NCI-H82 treated with DMSO at 0.1 percent for 48 hours (cell line): Measurements from ENCODE around the gene MASP1.

Experiments
- DNase-seq: peaks from one replicate; lab custom pipeline; 2025; ENCODE audit not compliant: unreplicated experiment; lab: John Stamatoyannopoulos, UW

Gene MASP1

GRCh38 chr3:187191271-187191670, 100.3 kb downstream of the MASP1 start:
- DNase-seq, result no peak

- DNase-seq, result no peak
Measured at GRCh38 chr3:187188931-187189330, 102.6 kb downstream of the MASP1 start.

- no peak for DNase-seq
Measured at GRCh38 chr3:187186801-187187421, 104.6 kb downstream of the MASP1 start.

- no peak for DNase-seq
Measured at GRCh38 chr3:187186375-187186774, 105.2 kb downstream of the MASP1 start.

GRCh38 chr3:187185759-187186158, 105.8 kb downstream of the MASP1 start:
- no peak for DNase-seq
